GM10248 (cell line): Measurements from ENCODE around the gene PPM1A.

Experiments used
- CTCF ChIA-PET: fragments of 300-600 bp; sonication (Branson Sonifier 250); formaldehyde crosslinking; extraction: SDS; loops from one replicate; lab custom pipeline; 2021; ENCODE audit warnings: antibody characterized with exemption; lab: Yijun Ruan, JAX
- POLR2A ChIA-PET: fragments of 350-650 bp; sonication (Branson Sonifier 250); formaldehyde crosslinking; extraction: SDS; loops from one replicate; lab custom pipeline; 2020; ENCODE audit warnings: antibody characterized with exemption; lab: Yijun Ruan, JAX
- DNase-seq: peaks from one replicate; pipeline ENCODE4 v3.0.0; 2012; ENCODE audit errors: extremely low spot score
- CTCF ChIP-seq: IDR thresholded peaks from 2 replicates; pipeline ENCODE4 v1.5.1; 2012; ENCODE audit warnings: mild to moderate bottlenecking, low read depth; ENCODE audit errors: extremely low read depth, missing control alignments, control extremely low read depth

Gene PPM1A

GRCh38 chr14:60323199-60323896 lies 74.3 kb downstream of the PPM1A start:
- ChIA-PET CTCF (interaction anchor here (0.8 to 2.6 kb wide), 7 partner anchors 8 to 239 kb away, joined by 3 to 12 read pairs (median 4); no protein-coding TSS in a partner anchor), POLR2A (no interaction called here)
- no peak for DNase-seq
- no peak for TF ChIP-seq CTCF

DNA sequence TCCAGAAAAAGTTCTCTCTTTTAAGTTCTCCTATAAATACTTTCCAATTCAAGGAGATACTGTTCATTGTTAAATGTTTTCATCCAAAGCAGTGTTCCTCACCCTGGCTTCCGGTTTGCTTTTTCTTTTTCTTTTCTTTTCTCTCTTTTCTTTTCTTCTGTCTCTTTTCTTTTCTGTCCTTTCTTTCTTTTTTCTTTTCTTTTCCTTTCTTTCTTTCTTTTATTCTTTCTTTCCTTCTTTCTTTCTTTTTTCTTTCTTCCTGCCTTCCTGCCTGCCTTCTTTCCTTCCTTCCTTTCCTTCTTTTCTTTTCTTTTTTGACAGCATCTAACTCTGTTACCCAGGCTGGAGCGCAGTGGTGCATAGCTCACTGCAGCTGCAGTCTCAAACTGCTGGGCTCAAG lies 75.8 kb downstream of the PPM1A start:
- no peak for DNase-seq
- CTCF ChIA-PET = interaction anchor here (1.1 to 2.6 kb wide), 5 partner anchors 8 to 238 kb away, joined by 3 to 12 read pairs (median 4); no protein-coding TSS in a partner anchor
- POLR2A ChIA-PET = interaction anchor here (0.6 kb wide), 1 partner anchor 232 kb away, joined by 3 read pairs; no protein-coding TSS in a partner anchor
- TF ChIP-seq CTCF = no peak

DNA sequence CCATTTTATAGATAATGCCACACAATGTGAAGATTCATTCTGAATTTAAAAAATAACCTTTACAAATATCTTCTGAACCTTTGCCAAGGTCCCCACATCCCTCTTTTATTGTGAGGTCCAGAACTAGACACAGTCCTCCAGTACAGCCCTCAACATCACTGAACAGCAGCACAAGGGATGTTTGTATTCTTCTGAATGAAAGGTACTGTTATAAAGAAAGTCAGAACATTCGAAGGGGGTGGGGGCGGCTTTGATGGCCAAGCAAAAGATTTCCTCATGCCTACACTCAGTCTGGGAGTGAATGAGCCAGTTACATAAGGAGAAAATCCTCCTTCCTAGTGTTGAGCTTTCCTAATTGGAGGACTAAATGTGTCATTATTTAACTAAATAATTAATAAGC lies 77.3 kb downstream of the PPM1A start:
- ChIA-PET POLR2A (no interaction called here), CTCF (interaction anchor here (0.9 to 6.3 kb wide), 10 partner anchors 9 to 261 kb away, joined by 3 to 34 read pairs (median 4); no protein-coding TSS in a partner anchor)
- DNase-seq = no peak
- TF ChIP-seq CTCF = no peak

GRCh38 chr14:60327447-60328331 lies 78.7 kb downstream of the PPM1A start:
- ChIA-PET CTCF (interaction anchor here (0.8 to 6.7 kb wide), 20 partner anchors 11 to 527 kb away, joined by 3 to 38 read pairs (median 4); no protein-coding TSS in a partner anchor), POLR2A (no interaction called here)
- TF ChIP-seq CTCF = peak; percentile 36
- DNase-seq = peak; percentile 71

DNA sequence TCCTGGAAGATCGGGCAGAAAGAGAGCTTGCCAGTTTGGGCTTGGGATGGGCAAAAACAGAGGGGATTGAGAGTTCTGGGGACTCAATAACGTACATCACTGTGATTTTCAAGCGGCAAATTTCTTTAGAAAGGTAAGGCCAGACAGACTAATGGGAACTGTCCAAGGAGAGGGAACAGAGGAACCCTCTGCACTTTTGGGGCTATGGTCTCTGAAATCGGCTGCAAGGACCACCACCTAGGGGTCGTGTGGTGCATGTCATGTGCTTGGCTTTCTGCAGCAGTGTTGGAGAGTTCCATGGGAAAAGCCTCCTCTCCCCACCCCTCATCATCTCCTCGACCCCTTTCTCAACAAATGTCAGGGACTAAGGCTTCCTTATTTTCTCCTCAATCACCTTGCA lies 79.6 kb downstream of the PPM1A start:
- TF ChIP-seq CTCF = peak; percentile 1
- POLR2A ChIA-PET = interaction anchor here (0.6 kb wide), 1 partner anchor 295 kb away, joined by 4 read pairs; no protein-coding TSS in a partner anchor
- CTCF ChIA-PET = interaction anchor here (0.8 to 6.7 kb wide), 12 partner anchors 11 to 526 kb away, joined by 3 to 38 read pairs (median 7); no protein-coding TSS in a partner anchor

DNA sequence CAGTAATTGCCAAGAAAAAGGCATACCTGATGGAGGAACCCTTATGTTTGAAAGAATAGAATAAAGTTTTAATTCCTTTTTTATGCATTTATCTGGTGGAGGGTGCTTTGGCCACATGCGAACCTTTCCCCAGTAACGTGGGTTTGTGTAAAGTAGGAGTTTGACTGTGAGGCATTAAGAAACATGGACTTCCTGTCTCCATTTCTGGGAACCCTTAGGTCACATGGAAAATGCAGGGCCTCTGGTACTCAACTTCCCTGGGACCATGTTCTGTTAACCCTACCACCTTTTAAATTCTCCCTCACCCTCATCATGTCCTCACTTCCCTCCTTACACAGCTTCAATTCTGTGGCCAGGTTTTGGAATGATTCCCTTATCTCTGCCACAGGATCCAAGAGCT lies 80.3 kb downstream of the PPM1A start:
- TF ChIP-seq CTCF = no peak
- no peak for DNase-seq
- ChIA-PET CTCF (interaction anchor here (1.2 to 6.7 kb wide), 4 partner anchors 8 to 134 kb away, joined by 3 to 38 read pairs (median 20); no protein-coding TSS in a partner anchor), POLR2A (no interaction called here)

More for the DNA sequence above, 79.6 kb downstream of the PPM1A start:
- DNase-seq = no peak
